Neuronal stem cell (in vitro differentiated cells): Measurements from ENCODE around the gene TEPSIN.

Experiments used
- DNase-seq: peaks from one replicate; pipeline ENCODE4 v3.0.0-alpha.2; 2013; ENCODE audit warnings: low spot score
- H2AFZ ChIP-seq: one replicate; pipeline ENCODE4 v1.6.1; 2013; ENCODE audit warnings: mild to moderate bottlenecking, low read length, inconsistent platforms
- H2AK5ac ChIP-seq: 2 replicates; pipeline ENCODE4 v1.6.1; 2013; ENCODE audit warnings: low read depth, mild to moderate bottlenecking, inconsistent platforms, low read length, moderate library complexity, mixed read lengths
- H2BK120ac ChIP-seq: 2 replicates; pipeline ENCODE4 v1.6.1; 2013; ENCODE audit warnings: low read depth, mild to moderate bottlenecking, inconsistent platforms, low read length, moderate library complexity, mixed read lengths
- H2BK12ac ChIP-seq: one replicate; pipeline ENCODE4 v1.6.1; 2013; ENCODE audit warnings: low read length, inconsistent platforms
- H2BK15ac ChIP-seq: 2 replicates; pipeline ENCODE4 v1.6.1; 2013; ENCODE audit warnings: mild to moderate bottlenecking, low read length, inconsistent platforms, mixed read lengths
- H2BK5ac ChIP-seq: one replicate; pipeline ENCODE4 v1.6.1; 2013; ENCODE audit warnings: inconsistent platforms, mild to moderate bottlenecking, low read length, moderate library complexity
- H3K14ac ChIP-seq: one replicate; pipeline ENCODE4 v1.6.1; 2013; ENCODE audit warnings: low read length, inconsistent platforms
- H3K18ac ChIP-seq: 2 replicates; pipeline ENCODE4 v1.6.1; 2013; ENCODE audit warnings: low read length, inconsistent platforms
- H3K23ac ChIP-seq: 2 replicates; pipeline ENCODE4 v1.6.1; 2013; ENCODE audit warnings: low read depth, mild to moderate bottlenecking, mixed read lengths, low read length, inconsistent platforms; ENCODE audit not compliant: poor library complexity
- H3K27ac ChIP-seq: replicated peaks from 3 replicates; pipeline ENCODE4 v1.5.1; 2013; ENCODE audit warnings: low read length, inconsistent platforms
- H3K27me3 ChIP-seq, 3 experiments: 2 replicates each; pipeline ENCODE4 v1.6.1; 2013; ENCODE audit warnings: low read length in 3 of 3, mild to moderate bottlenecking in 2 of 3, inconsistent platforms in 1 of 3, low read depth in 1 of 3, mixed read lengths in 1 of 3, moderate library complexity in 1 of 3; ENCODE audit not compliant: control insufficient read depth in 3 of 3, insufficient read depth in 3 of 3
- H3K36me3 ChIP-seq, 2 donors: replicated peaks in 1 of 2; 2 replicates each; pipeline ENCODE4 v1.6.1; 2013; ENCODE audit warnings: low read length in 2 of 2; ENCODE audit not compliant: control insufficient read depth in 2 of 2, insufficient read depth in 2 of 2
- H3K4ac ChIP-seq: 2 replicates; pipeline ENCODE4 v1.6.1; 2013; ENCODE audit warnings: inconsistent platforms, mild to moderate bottlenecking, low read length, moderate library complexity
- H3K4me1 ChIP-seq, 2 donors: 1 replicate in 1 of 2; 2 replicates in 1 of 2; pipeline ENCODE4 v1.6.1; 2013; ENCODE audit warnings: low read length in 2 of 2, low read depth in 1 of 2; ENCODE audit not compliant: control insufficient read depth in 2 of 2, insufficient read depth in 1 of 2
- H3K4me2 ChIP-seq: one replicate; pipeline ENCODE4 v1.6.1; 2013; ENCODE audit warnings: mild to moderate bottlenecking, low read length, inconsistent platforms; ENCODE audit not compliant: insufficient read depth, poor library complexity, severe bottlenecking
- H3K4me3 ChIP-seq, 2 donors: 2 replicates each; pipeline ENCODE4 v1.5.1; 2013; ENCODE audit warnings: low read length in 2 of 2, mild to moderate bottlenecking in 2 of 2, inconsistent platforms in 1 of 2, moderate library complexity in 1 of 2
- H3K79me1 ChIP-seq: one replicate; pipeline ENCODE4 v1.6.1; 2013; ENCODE audit warnings: low read depth, mild to moderate bottlenecking, inconsistent platforms, low read length, moderate library complexity
- H3K9ac ChIP-seq: one replicate; pipeline ENCODE4 v1.6.1; 2013; ENCODE audit warnings: mild to moderate bottlenecking, low read depth, low read length, inconsistent platforms; ENCODE audit not compliant: poor library complexity
- H3K9me3 ChIP-seq, 2 donors: replicated peaks in 1 of 2; 2 replicates each; pipeline versions ENCODE3 to v1.6.1; 2013; ENCODE audit warnings: low read length in 2 of 2, mild to moderate bottlenecking in 2 of 2, inconsistent platforms in 1 of 2, low read depth in 1 of 2, mixed read lengths in 1 of 2, moderate library complexity in 1 of 2; ENCODE audit not compliant: control insufficient read depth in 2 of 2, insufficient read depth in 1 of 2
- H4K8ac ChIP-seq: one replicate; pipeline ENCODE4 v1.6.1; 2013; ENCODE audit warnings: low read depth, mild to moderate bottlenecking, inconsistent platforms, low read length, moderate library complexity
- H4K91ac ChIP-seq: one replicate; pipeline ENCODE4 v1.6.1; 2013; ENCODE audit warnings: low read length, low read depth, mild to moderate bottlenecking, inconsistent platforms; ENCODE audit not compliant: poor library complexity
- WGBS, 2 donors: extraction: QIAGEN DNeasy Blood & Tissue Kit; methylation state at CpG; one replicate each; pipeline ENCODE4 v1.1.7; 2013; ENCODE audit warnings: missing lambda C conversion rate in 2 of 2, mixed read lengths in 1 of 2; ENCODE audit not compliant: insufficient read length in 2 of 2, insufficient replicate concordance in 1 of 2; ENCODE audit errors: extremely low coverage in 2 of 2; 5-methylcytosine and 5-hydroxymethylcytosine counted together

The TEPSIN gene

DNA sequence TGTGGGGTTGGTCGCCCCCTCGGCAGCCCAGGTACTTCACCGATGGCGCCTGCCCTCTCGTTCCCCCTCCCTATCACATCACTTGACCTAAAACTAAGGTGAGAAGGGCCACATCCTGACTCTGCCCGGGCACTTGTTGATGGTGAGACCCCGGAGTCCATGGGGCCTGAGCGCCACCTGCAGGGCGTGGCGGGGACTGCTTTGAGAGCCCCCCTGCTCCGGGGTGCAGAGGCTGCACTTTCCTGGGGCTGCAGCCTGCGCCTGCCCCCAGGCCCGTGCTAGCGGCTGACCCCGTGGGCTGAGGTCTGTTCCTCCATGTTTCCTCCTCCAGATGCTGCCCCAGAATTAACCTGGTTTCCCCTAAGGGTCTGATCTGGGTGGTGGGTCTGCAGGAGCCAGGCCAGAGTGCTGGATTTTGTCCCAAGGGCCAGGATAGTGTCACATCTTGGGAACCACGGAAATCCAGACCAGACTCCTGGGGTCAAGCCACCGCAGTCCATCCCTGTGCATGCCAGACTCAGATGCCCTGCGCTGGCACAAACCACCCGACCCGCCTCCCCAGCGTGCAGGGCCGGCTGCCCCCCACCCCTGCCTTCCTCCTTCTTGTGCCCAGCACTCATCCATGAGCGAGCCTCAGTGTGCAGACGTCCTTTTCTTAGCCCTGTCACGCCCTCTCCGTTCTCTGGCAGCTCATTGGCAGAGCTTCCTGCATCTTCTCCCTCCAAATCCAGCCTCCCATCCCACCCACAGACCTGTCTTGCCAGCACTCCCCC lies 3.0 kb upstream of the TEPSIN start:
- Histone ChIP-seq H2AK5ac (peak overlapping the region; percentile 9), H2BK12ac (no peak overlapping the region), H3K4me3 (no peak overlapping the region), H4K8ac (no peak overlapping the region), H4K91ac (no peak overlapping the region), H3K23ac (peak overlapping the region; percentile 68), H3K36me3 (peaks cover 12 to 23% of the 10 kb centered on the region in 2 donors), H3K9ac (peak overlapping the region; percentile 68), H3K27ac (no peak overlapping the region), H2BK15ac (no peak overlapping the region), H2BK5ac (peak overlapping the region; percentile 71), H3K14ac (no peak overlapping the region), H3K4me2 (no peak overlapping the region), H3K4me1 (peaks cover 10 to 16% of the 10 kb centered on the region in 2 donors), H3K79me1 (peaks cover 14% of the 10 kb centered on the region), H3K9me3 (peaks cover 0 to 2% of the 10 kb centered on the region in 2 donors), H3K4ac (no peak overlapping the region), H2AFZ (no peak overlapping the region), H3K18ac (no peak overlapping the region), H3K27me3 (no peaks in the 10 kb centered on the region), H2BK120ac (peak overlapping the region; percentile 28)
- DNase-seq = peak; percentile 72
- no CpG with 5 or more reads among the region's 26 CpGs for WGBS, 2 donors

DNA sequence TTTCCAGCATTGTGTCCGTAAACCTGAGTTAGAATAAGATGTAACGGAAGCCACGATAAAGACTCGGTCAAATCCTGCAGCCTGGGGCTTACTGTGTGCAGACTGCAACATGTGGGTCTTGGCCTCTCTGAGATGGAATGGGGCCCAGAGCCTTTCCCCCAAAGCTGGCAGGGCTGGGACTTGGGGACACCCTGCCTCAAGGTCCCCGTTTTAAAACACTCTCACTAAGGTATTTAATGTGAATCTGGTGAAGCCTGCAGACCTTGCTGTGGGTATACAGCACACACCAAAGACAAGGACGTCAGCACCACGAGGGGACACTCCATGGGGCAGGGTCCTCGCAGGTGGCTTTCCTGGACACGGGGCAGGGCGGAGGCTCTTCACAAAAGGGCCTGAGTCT lies 2.3 kb upstream of the TEPSIN start:
- Histone ChIP-seq H4K91ac (no peak overlapping the region), H2BK15ac (no peak overlapping the region), H3K4ac (no peak overlapping the region), H3K23ac (no peak overlapping the region), H2BK5ac (peak overlapping the region; percentile 71), H3K36me3 (peaks cover 10 to 23% of the 10 kb centered on the region in 2 donors), H3K9ac (peak overlapping the region; percentile 68), H3K27ac (no peak overlapping the region), H2AFZ (no peak overlapping the region), H3K4me1 (peaks cover 10 to 16% of the 10 kb centered on the region in 2 donors), H3K4me2 (no peak overlapping the region), H2AK5ac (peak overlapping the region; percentile 9), H4K8ac (no peak overlapping the region), H2BK12ac (no peak overlapping the region), H3K18ac (no peak overlapping the region), H3K4me3 (peak overlapping the region in 1 of 2 donors; percentile 15), H3K79me1 (peaks cover 18% of the 10 kb centered on the region), H3K27me3 (no peaks in the 10 kb centered on the region), H3K14ac (no peak overlapping the region), H3K9me3 (peaks cover 0 to 1% of the 10 kb centered on the region in 2 donors), H2BK120ac (no peak overlapping the region)
- DNase-seq = no peak
- WGBS, 2 donors = no CpG with 5 or more reads among the region's 10 CpGs

DNA sequence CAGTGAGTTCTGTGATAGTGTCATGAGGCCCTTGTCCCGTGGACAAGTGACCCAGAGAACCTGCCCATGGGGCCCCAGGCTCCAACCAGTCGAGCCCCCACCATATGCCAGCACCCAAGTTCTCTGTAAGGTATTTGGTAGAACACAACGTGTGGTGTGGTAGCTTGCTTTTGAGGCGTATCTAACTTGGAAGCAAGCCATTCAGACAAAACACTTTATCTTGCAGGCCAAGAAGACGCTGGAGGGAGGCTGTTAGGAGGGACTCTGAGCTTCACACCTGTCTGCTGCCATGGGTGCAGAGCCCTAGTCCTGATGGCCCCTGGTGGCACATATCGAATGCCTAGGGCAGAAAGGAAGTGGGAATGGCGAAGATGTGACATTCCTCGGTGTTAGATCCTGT lies 1.9 kb upstream of the TEPSIN start:
- WGBS, 2 donors = no CpG with 5 or more reads among the region's 8 CpGs
- no peak overlapping the region for H2BK5ac ChIP-seq

DNA sequence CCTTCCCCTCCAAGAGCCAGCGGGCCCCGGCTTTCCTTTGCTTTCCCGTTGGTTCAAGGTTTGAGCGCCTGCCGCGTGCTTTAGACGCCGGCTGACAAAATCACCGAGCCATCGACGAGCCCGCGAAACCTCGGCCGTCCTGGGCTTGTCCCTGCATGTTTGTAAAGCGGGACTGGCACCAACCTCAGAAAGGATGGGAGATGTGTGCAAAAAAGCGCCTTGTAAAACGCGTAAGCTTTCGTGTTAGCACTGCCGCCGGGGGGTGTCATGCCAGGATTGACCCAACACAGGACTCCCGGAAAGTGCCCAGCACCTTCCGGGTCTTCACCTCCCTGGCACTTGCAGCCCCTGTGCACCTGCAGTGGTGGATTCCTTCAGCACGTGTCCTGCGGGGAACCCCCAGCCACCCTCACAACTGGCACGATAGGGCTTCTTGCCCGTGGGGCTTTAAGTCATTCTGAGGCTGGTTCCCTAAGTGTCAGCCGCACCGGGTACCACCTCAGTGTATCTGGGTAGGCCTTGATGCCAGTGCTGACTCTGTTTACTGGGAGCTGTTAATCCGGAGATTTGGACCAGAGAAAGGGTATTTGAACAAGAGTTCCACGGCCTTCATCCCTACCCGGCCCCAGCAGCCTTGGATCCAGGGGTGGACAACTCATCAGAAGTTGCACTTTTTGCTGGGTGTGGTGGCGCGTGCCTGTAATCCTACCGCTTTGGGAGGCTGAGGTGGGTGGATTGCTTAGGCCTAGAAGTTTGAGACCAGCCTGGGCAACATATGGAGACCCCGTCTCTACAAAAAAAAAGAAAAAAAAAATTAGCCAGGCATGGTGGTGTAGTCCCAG lies 1.1 kb upstream of the TEPSIN start:
- Histone ChIP-seq H4K91ac (no peak overlapping the region), H3K9ac (peak overlapping the region; percentile 94), H2AFZ (peak overlapping the region; percentile 93), H3K23ac (peak overlapping the region; percentile 89), H4K8ac (no peak overlapping the region), H2BK5ac (peak overlapping the region; percentile 94), H3K18ac (peak overlapping the region; percentile 64), H2BK120ac (peak overlapping the region; percentile 72), H3K4me1 (peaks cover 10 to 16% of the 10 kb centered on the region in 2 donors), H3K4me2 (peak overlapping the region; percentile 91), H3K4me3 (peak overlapping the region; percentile 97 to 99), H3K9me3 (peaks cover 0 to 1% of the 10 kb centered on the region in 2 donors), H3K27ac (no peak overlapping the region), H3K79me1 (peaks cover 26% of the 10 kb centered on the region), H2BK12ac (no peak overlapping the region), H3K4ac (no peak overlapping the region), H3K36me3 (peaks cover 10 to 18% of the 10 kb centered on the region in 2 donors), H2AK5ac (peak overlapping the region; percentile 88), H3K14ac (peak overlapping the region; percentile 38), H2BK15ac (peak overlapping the region; percentile 9), H3K27me3 (no peaks in the 10 kb centered on the region)
- DNase-seq = no peak
- no CpG with 5 or more reads among the region's 37 CpGs for WGBS, 2 donors

More for the DNA sequence above, 1.9 kb upstream of the TEPSIN start:
- Histone ChIP-seq H2AK5ac (no peak overlapping the region), H2BK15ac (no peak overlapping the region), H3K9ac (no peak overlapping the region), H3K27me3 (no peaks in the 10 kb centered on the region), H3K27ac (no peak overlapping the region), H3K18ac (no peak overlapping the region), H3K23ac (no peak overlapping the region), H3K4ac (no peak overlapping the region), H2BK12ac (no peak overlapping the region), H3K4me3 (peak overlapping the region; percentile 15 to 19), H2AFZ (no peak overlapping the region), H3K79me1 (peaks cover 20% of the 10 kb centered on the region), H2BK120ac (no peak overlapping the region), H3K36me3 (peaks cover 10 to 23% of the 10 kb centered on the region in 2 donors), H3K4me1 (peaks cover 10 to 16% of the 10 kb centered on the region in 2 donors), H4K91ac (no peak overlapping the region), H3K4me2 (no peak overlapping the region), H3K9me3 (peaks cover 0 to 1% of the 10 kb centered on the region in 2 donors), H3K14ac (no peak overlapping the region), H4K8ac (no peak overlapping the region)
- no peak for DNase-seq
